GM18520 (cell line): ENCODE data around the gene PDRG1.
"Not testable (repeated sequence)": the region's sequence is repeated elsewhere in the genome, so short reads cannot be mapped to it uniquely, and the experiment has no call there.

ENCODE experiments used
- ATAC-seq: cut with Tn5 transposase; IDR thresholded peaks from one replicate; pipeline ENCODE4 v1.9.1; 2021; ENCODE audit not compliant: unreplicated experiment

Gene PDRG1

DNA sequence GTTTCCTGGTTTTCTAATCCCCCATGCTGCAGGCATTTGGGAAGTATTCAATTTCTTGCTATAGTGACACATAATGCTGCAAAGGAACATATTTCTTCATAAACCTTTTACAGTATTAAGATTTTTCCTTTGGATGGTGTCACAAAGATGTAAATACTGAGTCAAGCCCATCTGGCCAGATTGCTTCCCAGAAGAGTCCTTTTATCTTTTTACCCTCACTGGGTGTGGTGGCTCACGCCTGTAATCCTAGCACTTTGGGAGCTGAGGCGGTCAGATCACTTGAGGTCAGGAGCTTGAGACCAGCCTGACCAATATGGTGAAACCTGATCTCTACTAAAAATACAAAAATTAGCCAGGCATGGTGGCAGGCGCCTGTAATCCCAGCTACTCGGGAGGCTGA lies 22.2 kb downstream of the PDRG1 start:
- ATAC-seq, result not testable (repeated sequence)

DNA sequence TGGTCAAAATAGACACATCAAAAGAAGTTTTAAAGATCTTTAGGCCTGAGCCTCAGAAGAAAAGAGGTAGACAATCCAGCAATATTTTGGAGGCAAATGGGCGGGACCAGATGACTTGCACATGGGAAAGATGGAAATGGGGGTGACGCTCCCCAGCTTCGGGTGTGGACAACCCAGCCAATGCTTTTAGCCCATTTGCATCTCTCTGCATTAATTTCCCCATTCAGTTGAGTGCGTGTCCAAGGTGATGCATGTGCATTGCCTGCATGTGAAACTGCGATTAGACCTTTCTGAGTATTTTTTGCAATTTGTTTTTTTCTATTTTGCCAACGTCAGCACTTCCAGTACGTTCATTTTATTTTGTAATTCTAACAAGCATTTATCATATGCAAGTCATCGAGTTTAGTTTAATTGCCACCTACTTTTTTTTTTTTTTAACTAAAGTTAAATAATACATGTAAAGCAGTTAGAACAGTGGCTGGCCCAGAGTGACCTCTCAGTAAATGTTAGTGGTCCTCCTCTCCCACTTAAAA lies 24.2 kb downstream of the PDRG1 start:
- ATAC-seq, result no peak

GRCh38 chr20:31926493-31926892 lies 25.4 kb downstream of the PDRG1 start:
- no peak for ATAC-seq

DNA sequence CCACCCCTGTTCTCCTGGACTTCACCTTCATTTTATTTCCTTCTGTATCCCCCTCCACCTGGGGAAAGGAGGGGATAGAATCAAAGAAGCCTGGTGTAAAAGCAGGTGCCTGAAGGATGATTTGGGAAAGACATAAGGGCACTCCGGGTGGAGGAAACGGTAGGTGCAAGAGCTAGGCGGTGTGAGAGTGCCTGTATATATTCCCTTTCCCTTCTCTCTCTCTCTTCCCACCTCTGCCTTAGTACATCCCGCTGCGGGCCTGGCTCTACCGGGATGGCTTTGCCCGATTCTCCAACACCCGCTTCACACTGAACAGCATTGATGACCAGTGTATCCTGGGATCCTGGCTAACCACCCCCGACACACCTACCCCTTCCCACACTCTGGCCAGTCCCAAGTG lies 26.2 kb downstream of the PDRG1 start:
- no peak for ATAC-seq

- no peak for ATAC-seq
Measured at GRCh38 chr20:31924561-31924960, 27.3 kb downstream of the PDRG1 start.

- ATAC-seq, result peak; percentile 61
Measured at GRCh38 chr20:31923388-31924331, 28.2 kb downstream of the PDRG1 start.

DNA sequence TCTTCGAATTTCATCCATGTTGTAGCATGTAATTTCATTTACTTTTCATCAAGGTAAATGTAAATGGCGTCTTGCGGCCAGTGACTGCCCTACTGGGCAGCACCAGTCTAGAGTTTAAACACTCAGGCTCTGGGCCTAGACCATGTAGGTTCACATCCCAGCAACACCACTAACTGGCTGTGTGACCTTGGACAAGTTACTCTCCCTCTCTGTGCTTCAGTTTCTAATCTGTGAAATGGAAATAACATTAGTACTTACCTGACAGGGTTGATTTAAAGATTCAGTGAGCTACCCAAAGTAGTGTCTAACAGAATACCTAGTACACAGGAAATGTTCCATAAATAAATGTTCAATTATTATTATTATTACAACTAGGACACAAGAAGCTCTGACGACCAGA lies 29.3 kb downstream of the PDRG1 start:
- ATAC-seq, result no peak

DNA sequence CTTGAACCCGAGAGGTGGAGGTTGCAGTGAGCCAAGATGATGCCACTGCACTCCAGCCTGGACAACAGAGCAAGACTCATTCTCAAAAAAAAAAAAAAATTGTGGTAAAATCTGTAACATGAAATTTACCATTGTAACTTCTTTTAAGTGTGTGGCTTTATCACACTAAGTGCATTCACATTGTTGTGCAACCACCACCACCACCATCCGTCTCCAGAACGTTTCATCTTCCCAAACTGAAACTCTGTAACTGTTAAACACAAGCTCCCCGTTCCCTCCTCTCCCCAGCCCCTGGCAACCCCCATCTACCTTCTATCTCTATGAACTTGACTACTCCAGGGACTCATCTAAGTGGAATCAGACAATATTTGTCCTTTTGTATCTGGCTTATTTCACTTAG lies 29.7 kb downstream of the PDRG1 start:
- ATAC-seq, result no peak

DNA sequence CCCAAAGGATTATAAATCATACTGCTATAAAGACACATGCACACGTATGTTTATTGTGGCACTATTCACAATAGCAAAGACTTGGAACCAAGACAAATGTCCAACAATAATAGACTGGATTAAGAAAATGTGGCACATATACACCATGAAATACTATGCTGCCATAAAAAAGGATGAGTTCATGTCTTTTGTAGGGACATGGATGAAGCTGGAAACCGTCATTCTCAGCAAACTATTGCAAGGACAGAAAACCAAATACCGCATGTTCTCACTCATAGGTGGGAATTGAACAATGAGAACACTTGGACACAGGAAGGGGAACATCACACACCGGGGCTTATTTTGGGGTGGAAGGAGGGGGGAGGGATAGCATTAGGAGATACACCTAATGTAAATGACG lies 30.4 kb downstream of the PDRG1 start:
- ATAC-seq, result not testable (repeated sequence)

GRCh38 chr20:31920275-31920855 lies 31.5 kb downstream of the PDRG1 start:
- ATAC-seq, result no peak

GRCh38 chr20:31919410-31920155 lies 32.3 kb downstream of the PDRG1 start:
- no peak for ATAC-seq

- no peak for ATAC-seq
Measured at GRCh38 chr20:31918466-31919105, 33.3 kb downstream of the PDRG1 start.

DNA sequence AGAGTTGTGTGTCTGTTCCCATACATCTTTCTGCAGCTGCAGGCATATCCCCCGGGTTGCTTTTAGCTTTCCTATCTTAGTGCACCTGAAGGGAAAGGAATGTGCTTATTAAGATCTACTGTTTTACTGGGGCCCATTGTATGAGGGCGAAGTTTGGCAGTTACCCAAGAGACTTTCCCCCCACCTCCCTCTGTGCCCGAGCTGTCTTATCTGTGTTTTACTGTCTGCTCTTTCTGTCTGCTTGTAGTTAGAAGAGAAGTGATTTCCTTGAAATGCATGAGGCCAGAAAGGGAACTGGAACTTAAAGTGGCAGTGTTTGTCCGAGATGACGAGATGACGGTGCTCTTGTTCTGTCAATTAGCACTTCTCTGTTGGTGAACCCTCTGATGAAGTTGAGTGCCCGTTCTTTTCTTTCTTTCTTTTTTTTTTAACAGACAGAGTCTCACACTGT lies 33.9 kb downstream of the PDRG1 start:
- ATAC-seq, result not testable (repeated sequence)

- ATAC-seq, result no peak
Measured at GRCh38 chr20:31916708-31917107, 35.1 kb downstream of the PDRG1 start.

GRCh38 chr20:31915491-31916280 lies 36.2 kb downstream of the PDRG1 start:
- ATAC-seq, result no peak

GRCh38 chr20:31914170-31914569 lies 37.7 kb downstream of the PDRG1 start:
- no peak for ATAC-seq

- ATAC-seq, result no peak
Measured at GRCh38 chr20:31913431-31914157, 38.3 kb downstream of the PDRG1 start.

DNA sequence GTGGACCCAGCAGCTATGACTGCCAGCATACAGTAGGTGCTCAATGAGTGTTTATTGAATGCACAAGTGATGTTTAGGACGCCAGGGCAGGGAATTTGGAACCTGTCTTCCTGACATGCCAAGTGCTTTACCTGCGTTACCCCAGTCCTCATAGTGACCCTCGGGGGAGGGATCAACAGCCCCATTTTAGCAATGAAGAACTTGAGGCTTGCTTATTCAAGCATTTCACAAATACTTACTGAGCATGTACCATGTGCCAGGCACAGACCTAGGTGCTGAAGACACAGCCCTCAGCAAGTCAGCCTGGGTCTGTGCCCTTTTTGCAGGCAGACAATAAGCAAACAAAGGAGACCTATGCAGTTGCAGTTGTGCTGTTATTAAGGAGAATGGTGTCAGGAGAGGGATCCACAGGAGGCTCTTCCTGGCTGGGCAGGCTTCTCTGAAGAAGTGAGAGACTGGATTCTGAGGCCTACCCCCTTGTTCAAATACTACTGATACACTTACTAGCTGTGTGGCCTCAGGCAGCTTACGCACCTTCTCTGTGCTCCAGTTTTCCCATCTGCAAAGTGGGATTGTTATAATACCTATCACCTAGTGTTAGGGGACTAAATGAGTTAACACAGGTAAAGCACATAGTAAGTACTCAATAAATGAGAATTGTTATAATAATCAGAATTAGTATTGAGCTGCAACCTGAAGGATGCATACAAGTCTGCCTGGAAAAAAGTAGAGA lies 41.6 kb downstream of the PDRG1 start:
- ATAC-seq, result no peak
